SK-N-SH (cell line): ENCODE data around the gene AFAP1L2.

ENCODE experiments used
- CTCF ChIP-seq: fragments of 200-600 bp; sonication (generic); IDR thresholded peaks from 2 replicates; pipeline ENCODE4 v1.6.1; 2017; ENCODE audit warnings: antibody characterized with exemption, mild to moderate bottlenecking, moderate library complexity
- ELF1 ChIP-seq: IDR thresholded peaks from 2 replicates; pipeline ENCODE4 v1.4.0; 2012
- EP300 ChIP-seq, 2 experiments: IDR thresholded peaks; 2 replicates each; pipeline versions ENCODE4 v1.4.0 to v1.6.1; 2012; ENCODE audit warnings: borderline replicate concordance in 1 of 2, low read depth in 1 of 2, low read length in 1 of 2
- EZH2phosphoT487 ChIP-seq: fragments of 200-600 bp; sonication (generic); IDR thresholded peaks from 2 replicates; pipeline ENCODE4 v1.6.1; 2017; ENCODE audit warnings: low read depth, mixed run types, mild to moderate bottlenecking, antibody characterized with exemption, moderate library complexity, borderline replicate concordance
- IRF3 ChIP-seq: fragments of 150-350 bp; IDR thresholded peaks from 2 replicates; pipeline ENCODE4 v1.6.1; 2016; ENCODE audit warnings: mild to moderate bottlenecking, low read depth, low read length
- MAX ChIP-seq: IDR thresholded peaks from 2 replicates; pipeline ENCODE4 v1.4.0; 2012; ENCODE audit warnings: low read depth
- POLR2AphosphoS5 ChIP-seq: IDR thresholded peaks from 2 replicates; pipeline ENCODE4 v1.6.1; 2012; ENCODE audit warnings: low read depth, low read length
- RAD21 ChIP-seq: IDR thresholded peaks from 2 replicates; pipeline ENCODE4 v1.6.1; 2012; ENCODE audit warnings: mild to moderate bottlenecking, low read length
- REST ChIP-seq: IDR thresholded peaks from 2 replicates; pipeline ENCODE4 v1.6.1; 2012; ENCODE audit warnings: mild to moderate bottlenecking, low read depth, low read length, moderate library complexity
- RFX5 ChIP-seq: IDR thresholded peaks from 2 replicates; pipeline ENCODE4 v1.6.1; 2012; ENCODE audit warnings: mild to moderate bottlenecking, improper control_type of control experiment, low read length
- TEAD4 ChIP-seq: IDR thresholded peaks from 2 replicates; pipeline ENCODE4 v1.4.0; 2012; ENCODE audit warnings: mild to moderate bottlenecking, borderline replicate concordance; ENCODE audit not compliant: insufficient read depth
- USF2 ChIP-seq: fragments of 150-350 bp; IDR thresholded peaks from 2 replicates; pipeline ENCODE4 v1.6.1; 2017; ENCODE audit warnings: antibody characterized with exemption, low read length, low read depth, borderline replicate concordance
- YY1 ChIP-seq: IDR thresholded peaks from 2 replicates; pipeline ENCODE4 v1.4.0; 2012; ENCODE audit warnings: low read depth, mild to moderate bottlenecking

- TF ChIP-seq CTCF (no peak), IRF3 (no peak), MAX (no peak), YY1 (no peak), ELF1 (no peak), POLR2AphosphoS5 (no peak), RFX5 (no peak), TEAD4 (no peak), EP300 (IDR thresholded peaks at IDR 0.05; ENCODE audit: borderline replicate concordance in 1 of 2, low read depth in 1 of 2, low read length in 1 of 2) (no peak), RAD21 (no peak), REST (no peak), USF2 (no peak), EZH2phosphoT487 (no peak)
Observed at GRCh38 chr10:114246679-114247305, 157.5 kb downstream of the AFAP1L2 start.
